NCI-H1092 treated with DMSO at 0.1 percent for 48 hours (cell line): ENCODE measurements around the gene IRS2.
A peak's percentile ranks its signal among the peaks of the same experiment; 100 is the strongest.
"Not testable (repeated sequence)": the region's sequence is repeated elsewhere in the genome, so short reads cannot be mapped to it uniquely, and the experiment has no call there.

Experiments used
- DNase-seq: peaks from one replicate; lab custom pipeline; 2025; lab: John Stamatoyannopoulos, UW

Gene IRS2, protein sequence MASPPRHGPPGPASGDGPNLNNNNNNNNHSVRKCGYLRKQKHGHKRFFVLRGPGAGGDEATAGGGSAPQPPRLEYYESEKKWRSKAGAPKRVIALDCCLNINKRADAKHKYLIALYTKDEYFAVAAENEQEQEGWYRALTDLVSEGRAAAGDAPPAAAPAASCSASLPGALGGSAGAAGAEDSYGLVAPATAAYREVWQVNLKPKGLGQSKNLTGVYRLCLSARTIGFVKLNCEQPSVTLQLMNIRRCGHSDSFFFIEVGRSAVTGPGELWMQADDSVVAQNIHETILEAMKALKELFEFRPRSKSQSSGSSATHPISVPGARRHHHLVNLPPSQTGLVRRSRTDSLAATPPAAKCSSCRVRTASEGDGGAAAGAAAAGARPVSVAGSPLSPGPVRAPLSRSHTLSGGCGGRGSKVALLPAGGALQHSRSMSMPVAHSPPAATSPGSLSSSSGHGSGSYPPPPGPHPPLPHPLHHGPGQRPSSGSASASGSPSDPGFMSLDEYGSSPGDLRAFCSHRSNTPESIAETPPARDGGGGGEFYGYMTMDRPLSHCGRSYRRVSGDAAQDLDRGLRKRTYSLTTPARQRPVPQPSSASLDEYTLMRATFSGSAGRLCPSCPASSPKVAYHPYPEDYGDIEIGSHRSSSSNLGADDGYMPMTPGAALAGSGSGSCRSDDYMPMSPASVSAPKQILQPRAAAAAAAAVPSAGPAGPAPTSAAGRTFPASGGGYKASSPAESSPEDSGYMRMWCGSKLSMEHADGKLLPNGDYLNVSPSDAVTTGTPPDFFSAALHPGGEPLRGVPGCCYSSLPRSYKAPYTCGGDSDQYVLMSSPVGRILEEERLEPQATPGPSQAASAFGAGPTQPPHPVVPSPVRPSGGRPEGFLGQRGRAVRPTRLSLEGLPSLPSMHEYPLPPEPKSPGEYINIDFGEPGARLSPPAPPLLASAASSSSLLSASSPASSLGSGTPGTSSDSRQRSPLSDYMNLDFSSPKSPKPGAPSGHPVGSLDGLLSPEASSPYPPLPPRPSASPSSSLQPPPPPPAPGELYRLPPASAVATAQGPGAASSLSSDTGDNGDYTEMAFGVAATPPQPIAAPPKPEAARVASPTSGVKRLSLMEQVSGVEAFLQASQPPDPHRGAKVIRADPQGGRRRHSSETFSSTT (N-terminal part only)

DNA sequence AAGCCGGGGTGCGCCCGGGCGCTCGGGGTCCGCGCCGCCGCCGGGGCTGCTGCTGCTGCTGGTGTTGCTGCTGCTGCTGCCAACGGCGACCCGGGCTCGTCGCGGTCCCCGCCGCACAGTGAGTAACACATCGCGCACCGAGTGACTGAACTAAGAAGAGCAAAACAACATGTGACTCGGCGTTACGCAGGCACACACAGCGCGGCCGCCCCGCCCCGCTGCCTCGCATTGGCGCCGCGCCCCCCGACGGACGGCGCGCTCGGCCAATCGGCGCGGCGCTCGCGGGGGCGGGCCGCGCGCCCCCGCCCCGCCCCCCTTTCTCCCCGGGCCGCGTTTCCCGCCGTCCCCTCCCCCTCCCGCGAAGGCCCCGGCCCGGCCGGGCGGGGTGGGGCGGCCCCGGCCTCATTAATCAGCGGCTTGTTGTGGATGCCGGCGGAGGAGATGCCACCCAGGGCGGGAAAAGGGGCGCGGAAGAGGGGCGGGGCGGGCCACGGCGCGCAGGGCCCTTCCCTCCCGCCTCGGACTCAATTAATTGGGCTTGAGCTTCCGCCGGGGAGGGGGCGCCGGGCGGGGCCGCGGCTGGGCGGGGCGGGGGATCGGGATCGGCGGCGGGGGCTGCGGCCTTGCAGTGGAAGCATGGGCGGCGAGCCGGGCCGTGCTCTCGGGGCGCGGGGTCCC lies at the start of gene IRS2:
Gene IRS2, minus strand, starts transcription at position 127 of the 678 bp plus-strand sequence. CDS start 530 bp downstream, outside the sequence.
- DNase-seq = peak; percentile 96

GRCh38 chr13:109834973-109835720 lies 48.8 kb upstream of the IRS2 start:
- DNase-seq = no peak

DNA sequence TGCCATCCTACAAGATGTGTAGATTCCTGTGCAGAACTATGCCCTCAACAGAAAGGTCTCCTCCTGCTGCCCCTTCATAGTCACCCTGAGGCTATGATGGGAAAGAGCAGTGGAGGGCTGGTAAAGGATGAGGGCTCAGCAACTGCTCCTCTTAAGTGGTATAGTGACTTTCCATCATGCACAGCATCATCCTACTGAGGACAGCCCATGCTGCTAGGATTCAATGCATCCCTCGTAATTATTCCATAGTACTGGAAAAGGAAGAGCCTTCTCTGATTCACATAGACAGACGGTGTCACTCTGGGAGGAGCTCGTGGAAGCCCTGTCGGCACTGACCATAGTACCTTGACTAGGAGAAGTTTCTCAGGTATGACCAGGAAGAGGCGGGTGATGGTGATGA lies 47.6 kb upstream of the IRS2 start:
- DNase-seq = no peak

DNA sequence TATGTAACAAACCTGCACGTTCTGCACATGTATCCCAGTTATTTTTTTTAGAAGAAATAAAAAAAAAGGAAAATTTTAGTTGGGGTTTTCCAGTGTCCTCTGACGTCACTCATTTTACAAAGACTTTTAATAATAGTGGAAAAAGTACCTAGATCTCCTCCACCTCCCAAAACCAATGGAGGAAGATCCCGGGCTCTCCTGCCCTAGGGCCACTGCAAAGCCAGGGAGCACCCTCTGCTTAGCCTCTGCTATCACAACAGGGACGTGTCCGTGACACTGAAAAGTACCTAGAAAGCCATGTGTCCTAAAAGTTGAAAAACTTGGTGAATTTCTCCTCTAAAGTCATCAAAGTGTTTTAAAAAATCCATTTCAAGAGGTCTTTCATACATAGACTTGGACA lies 46.7 kb upstream of the IRS2 start:
- DNase-seq = no peak

- DNase-seq = not testable (repeated sequence)
Observed at GRCh38 chr13:109828591-109829316, 42.4 kb upstream of the IRS2 start.

DNA sequence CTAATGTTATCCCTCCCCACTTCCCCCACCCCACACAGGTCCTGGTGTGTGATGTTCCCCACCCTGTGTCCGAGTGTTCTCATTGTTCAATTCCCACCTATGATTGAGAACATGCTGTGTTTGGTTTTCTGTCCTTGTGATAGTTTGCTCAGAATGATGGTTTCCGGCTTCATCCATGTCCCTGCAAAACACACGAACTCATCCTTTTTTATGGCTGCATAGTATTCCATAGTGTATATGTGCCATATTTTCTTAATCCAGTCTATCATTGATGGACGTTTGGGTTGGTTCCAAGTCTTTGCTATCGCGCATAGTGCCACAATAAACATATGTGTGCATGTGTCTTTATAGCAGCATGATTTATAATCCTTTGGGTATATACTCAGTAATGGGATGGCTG lies 36.8 kb upstream of the IRS2 start:
- not testable (repeated sequence) for DNase-seq

DNA sequence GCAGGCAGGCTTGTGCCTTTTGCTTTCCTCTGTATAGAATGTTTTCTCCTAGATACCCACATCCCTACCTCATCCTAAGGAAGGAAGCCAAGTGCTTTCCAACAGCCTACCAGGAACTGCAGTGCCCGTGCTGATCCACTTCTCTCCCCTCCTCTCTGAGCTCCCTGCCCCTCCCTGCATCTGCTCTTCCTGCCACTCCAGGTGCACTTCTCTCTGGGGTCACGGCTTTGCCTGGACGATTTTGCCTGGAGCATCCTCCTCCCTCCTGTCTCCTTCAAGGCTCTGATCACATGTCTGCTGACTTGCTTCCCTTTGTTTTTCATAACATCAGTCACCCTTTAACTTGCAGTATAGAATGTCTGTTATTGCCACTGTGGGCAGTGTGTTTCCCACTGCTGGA lies 34.7 kb upstream of the IRS2 start:
- no peak for DNase-seq

- no peak for DNase-seq
Observed at GRCh38 chr13:109819874-109820273, 33.5 kb upstream of the IRS2 start.

GRCh38 chr13:109818886-109819285 lies 32.5 kb upstream of the IRS2 start:
- no peak for DNase-seq

- DNase-seq = no peak
Observed at GRCh38 chr13:109817591-109818535, 31.5 kb upstream of the IRS2 start.

DNA sequence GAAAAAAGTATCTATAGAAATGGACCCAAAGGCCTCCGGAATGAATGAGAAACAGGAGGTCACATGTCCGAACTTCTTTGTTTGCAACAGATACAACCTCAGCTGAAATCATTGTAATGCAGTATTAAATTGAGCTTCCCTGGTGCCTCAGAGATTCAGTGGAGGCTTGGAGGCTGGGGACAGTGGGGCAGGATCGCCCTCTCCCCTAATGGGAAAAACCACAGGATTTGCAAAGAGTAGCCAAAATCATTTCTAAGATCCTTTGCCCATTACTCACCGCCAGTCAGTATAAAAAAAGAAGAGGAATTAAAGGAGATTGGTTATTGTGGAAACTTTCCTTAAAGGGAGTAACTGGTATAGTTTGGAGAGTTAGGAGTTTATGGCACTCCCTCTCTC lies 30.4 kb upstream of the IRS2 start:
- DNase-seq = no peak

- peak; percentile 59 for DNase-seq
Observed at GRCh38 chr13:109816112-109816807, 29.9 kb upstream of the IRS2 start.

GRCh38 chr13:109815651-109816050 lies 29.3 kb upstream of the IRS2 start:
- no peak for DNase-seq

- no peak for DNase-seq
Observed at GRCh38 chr13:109813663-109814062, 27.3 kb upstream of the IRS2 start.

DNA sequence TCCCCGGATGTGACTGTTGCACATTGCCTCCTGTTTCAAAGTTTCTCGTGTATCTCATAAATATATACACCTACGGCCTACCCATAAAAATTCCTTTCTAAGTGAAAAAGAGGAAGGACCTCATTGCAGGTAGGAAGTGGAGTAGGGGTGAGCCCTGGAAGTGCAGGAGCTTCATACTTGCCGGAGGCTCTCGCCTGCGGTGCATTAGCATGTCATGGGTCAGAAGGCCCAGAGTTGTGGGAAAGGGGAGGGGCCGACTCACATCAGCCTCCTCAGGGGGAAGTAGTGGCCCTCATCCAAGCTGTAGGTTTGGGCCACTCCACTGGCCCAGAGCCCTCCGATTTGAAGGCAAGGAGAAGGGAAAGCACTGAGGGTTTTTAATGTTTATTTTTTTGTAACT lies 26.0 kb upstream of the IRS2 start:
- no peak for DNase-seq

DNA sequence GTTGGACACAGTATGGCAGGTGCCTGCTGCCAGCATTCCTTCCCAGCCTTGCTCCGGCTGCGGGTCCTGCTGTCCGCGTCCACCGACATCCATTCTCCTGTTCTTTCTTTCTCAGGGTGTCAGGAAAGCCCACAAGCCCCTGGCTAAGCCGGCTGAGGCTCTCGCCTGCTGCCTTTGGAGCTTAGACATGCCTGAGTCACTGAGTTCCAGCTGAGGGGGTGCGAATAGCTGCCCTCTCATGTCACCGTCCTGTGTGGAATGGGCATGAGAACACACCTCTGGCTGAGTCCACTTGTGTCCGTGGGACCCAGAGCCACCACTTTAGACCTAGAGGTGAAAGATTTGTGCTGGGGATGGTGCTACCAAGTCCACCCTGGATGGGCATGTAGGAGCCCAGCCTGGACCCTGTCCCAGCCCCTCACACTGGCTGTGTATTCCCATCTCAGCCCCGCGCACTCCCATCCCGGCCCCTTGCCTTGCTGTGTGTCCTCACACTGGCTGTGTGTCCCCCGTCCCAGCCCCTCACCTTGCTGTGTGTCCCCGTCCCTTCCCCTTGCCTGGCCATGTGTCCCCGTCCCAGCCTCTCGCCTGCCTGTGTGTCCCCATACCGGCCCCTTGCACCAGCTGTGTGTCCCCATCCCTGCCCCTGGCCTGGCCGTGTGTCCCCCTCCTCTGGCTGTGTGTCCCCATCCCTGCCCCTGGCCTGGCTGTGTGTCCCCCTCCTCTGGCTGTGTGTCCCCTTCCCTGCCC lies 24.6 kb upstream of the IRS2 start:
- no peak for DNase-seq

DNA sequence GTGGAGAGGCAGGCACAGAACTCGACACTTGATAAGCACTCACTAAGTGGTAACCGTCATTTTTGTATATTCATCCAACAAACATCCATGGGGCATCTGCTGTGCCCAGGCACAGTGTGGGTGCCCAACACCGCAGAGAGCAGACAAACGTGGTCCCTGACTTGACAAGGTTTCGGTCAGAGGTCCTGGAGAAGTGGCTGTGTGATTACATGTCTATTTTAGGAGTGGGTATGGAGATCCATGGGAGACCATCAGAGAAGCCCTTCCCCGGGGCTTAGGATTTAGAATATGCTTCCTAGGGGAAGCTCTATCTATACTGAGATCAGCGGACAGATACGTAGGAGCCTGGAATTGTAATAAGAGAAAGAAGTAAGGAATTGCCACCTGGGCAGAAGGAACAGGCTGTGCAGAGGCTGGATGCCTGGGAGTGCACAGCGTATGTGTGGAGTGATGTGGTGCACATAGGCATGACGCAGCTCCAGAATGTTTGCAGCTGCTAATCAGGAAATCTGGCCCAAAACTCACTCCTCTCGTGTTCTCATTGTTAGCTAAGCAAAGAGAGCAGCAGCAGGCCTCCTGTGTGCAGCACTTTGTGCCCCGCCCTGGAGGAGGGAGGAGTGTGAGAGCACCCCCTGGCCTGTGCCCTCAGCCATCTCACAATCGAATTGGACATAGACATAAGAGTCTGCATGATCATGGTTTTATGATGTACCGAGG lies 23.0 kb upstream of the IRS2 start:
- no peak for DNase-seq
